GM21529 (cell line): ENCODE data around the gene KHDRBS2.

ENCODE experiments used
- ATAC-seq: cut with Tn5 transposase; IDR thresholded peaks from one replicate; pipeline ENCODE4 v1.9.1; 2021; ENCODE audit not compliant: unreplicated experiment

KHDRBS2 gene

DNA sequence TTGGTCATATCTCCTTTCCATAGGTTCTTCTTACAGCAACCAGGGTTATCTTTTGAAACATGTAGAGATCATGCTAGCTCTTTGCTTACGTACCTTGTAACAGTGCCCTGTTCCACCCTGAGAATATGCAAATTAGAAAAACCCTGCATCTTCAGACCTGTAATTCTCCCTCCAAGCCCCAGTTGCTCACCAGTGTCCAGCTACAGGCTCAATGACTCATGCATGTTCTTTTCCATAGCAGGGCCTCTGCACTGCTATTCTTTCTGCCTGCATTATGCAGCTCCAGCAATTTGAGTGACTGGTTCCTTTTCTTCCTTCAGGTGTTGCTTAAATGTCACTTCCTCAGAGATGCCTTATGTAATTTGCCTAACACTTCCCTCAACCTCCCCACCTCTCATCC, 636.2 kb downstream of the KHDRBS2 start:
- no peak for ATAC-seq

DNA sequence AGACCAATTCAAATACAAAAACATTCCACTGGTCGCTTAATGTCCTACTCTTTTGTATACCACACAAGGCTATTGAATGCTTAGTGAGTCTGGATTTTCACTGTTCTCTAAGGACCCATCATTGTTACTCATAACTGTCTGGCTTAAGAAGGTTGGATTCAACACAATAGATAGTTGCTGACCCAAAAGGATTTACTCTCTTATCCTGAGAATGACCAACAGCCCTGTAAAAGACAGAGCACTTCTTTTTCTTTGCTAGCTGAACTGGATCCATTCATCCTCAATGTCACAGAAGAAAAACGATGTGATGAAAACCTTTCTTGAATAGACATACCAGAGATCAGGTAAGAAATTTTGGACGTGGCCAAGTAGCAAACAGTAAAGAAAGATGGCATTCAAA, 645.6 kb downstream of the KHDRBS2 start:
- ATAC-seq, result no peak
